ENCODE measurements around the gene PRDM13. TPM values are rescaled to one million over a fixed set of nuclear protein-coding genes. Genes with fewer than 3 reads are reported as not detected.

Gene PRDM13
- total RNA-seq, 1 experiment from 2014 or later: 0.11 TPM

DNA sequence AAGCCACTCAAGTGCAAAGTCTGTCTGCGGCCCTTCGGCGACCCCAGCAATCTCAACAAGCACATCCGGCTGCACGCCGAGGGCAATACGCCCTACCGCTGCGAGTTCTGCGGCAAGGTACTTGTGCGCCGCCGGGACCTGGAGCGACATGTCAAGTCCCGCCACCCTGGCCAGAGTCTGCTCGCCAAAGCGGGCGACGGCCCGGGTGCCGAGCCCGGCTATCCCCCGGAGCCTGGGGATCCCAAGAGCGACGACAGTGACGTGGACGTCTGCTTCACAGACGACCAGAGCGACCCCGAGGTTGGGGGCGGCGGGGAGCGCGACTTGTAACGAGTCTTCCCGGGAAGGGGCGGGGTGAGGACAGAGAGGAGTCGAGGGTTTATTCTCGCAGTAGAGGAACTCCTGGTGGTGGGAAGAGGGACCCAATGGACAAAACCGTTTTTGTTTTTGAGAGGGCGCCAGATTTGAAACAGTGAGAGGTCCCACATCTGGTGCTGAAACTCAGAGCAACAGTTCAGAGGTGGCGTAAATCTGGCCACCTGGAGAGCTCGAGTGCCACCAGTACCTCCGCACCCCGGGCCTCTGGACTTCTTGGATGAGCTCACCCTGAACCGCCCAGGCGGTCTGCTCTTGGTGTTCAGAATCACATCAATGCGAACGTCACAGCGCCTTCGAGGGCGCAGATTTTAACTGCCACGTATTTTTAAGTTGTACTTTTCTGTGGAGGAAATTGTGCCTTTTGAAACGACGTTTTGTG is 8.0 kb downstream of the PRDM13 start:
- CTCF ChIA-PET: interaction anchor here (1.0 to 2.3 kb wide), 5 partner anchors 9 to 46 kb away, joined by 5 to 13 read pairs (median 6); partner anchors contain the start of gene CCNC
- TF ChIP-seq, protein P1, sequence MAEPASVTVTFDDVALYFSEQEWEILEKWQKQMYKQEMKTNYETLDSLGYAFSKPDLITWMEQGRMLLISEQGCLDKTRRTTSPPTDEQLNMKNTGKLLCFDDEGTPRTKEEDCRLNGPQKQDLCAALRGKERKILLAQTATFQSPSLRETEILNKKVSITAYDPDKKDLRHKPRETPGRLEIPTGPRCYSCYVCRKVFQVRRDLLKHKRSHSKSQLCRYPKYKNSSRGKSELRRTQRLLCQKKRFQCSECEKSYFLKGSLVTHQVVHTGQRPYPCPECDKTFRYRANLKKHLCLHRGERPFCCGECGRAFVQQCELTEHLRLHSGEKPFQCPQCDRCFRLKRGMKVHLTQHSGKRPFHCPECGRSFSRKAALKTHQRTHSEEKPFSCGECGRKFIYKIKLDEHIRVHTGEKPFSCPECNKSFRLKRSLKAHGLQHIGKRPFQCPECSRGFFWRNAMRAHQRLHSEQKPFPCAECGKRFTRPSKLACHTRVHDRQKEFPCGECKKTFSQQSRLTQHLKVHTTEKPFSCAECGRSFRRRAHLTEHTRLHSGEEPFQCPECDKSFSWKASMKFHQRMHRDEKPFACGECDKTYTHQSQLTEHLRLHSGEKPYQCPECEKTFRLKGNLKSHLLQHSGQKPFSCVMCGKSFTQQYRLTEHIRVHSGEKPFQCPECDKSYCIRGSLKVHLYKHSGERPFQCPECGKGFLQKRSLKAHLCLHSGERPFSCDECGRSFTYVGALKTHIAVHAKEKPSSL (CRISPR knock-in tag; conservative IDR thresholded peaks at IDR 0.05): no peak
- TF ChIP-seq CREM (CRISPR knock-in tag; IDR thresholded peaks at IDR 0.05): 0 out of 2 replicates have a peak, but pooled peaks have one; percentile 8
- 0 out of 2 replicates have a peak, but pooled peaks have one; percentile 1 for TF ChIP-seq MAX (CRISPR knock-in tag; IDR thresholded peaks at IDR 0.05)
- TF ChIP-seq TCF7 (CRISPR knock-in tag; IDR thresholded peaks at IDR 0.05; ENCODE audit: low read depth): no peak
- POLR2A ChIA-PET: no interaction called here

DNA sequence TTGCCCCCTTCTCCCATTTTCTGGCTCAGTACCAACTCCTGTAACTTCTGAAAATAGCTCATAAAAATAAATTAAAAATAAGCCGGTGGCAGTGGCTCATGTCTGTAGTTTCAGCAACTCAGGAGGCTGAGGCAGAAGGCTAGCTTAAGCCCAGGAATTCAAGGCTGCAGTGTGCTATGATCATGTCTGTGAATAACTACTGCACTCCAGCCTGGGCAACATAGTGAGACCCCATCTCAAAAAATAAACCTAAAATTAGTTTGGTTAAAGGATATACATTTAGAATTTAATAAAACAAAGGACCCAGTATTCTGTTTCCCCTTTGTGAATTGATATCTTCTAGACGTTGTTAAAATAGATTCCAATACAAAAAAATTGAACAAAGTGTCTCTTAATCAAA is 10.5 kb downstream of the PRDM13 start:
- peaks cover 14% of the 10 kb centered on the region for H3K4me1 Mint-ChIP-seq
- peaks cover 3% of the 10 kb centered on the region; the same call in 1 of the 2 replicates for H3K36me3 Mint-ChIP-seq
- ChIA-PET POLR2A (no interaction called here), CTCF (interaction anchor here (1.3 kb wide), 1 partner anchor 12 kb away, joined by 4 read pairs; no protein-coding TSS in a partner anchor)
- H3K4me3 Mint-ChIP-seq: no peak overlapping the region
- H3K27ac Mint-ChIP-seq: no peak overlapping the region
- ATAC-seq (no peak), DNase-seq (ENCODE audit: low spot score) (no peak)
- H3K27me3 Mint-ChIP-seq (ENCODE audit: low read depth): peaks cover 99% of the 10 kb centered on the region
- no peak for TF ChIP-seq GTF2I (CRISPR knock-in tag; conservative IDR thresholded peaks at IDR 0.05)
- TF ChIP-seq ERG (CRISPR knock-in tag; IDR thresholded peaks at IDR 0.05): no peak
- no peak for TF ChIP-seq JUN (CRISPR knock-in tag; IDR thresholded peaks at IDR 0.05)
- TF ChIP-seq KAT7 (CRISPR knock-in tag; IDR thresholded peaks at IDR 0.05; ENCODE audit: borderline replicate concordance): no peak
- no peak for TF ChIP-seq RELA (CRISPR knock-in tag; IDR thresholded peaks at IDR 0.05; ENCODE audit: borderline replicate concordance)
- TF ChIP-seq, protein P2, sequence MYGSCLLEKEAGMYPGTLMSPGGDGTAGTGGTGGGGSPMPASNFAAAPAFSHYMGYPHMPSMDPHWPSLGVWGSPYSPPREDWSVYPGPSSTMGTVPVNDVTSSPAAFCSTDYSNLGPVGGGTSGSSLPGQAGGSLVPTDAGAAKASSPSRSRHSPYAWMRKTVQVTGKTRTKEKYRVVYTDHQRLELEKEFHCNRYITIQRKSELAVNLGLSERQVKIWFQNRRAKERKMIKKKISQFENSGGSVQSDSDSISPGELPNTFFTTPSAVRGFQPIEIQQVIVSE (CRISPR knock-in tag; IDR thresholded peaks at IDR 0.05; ENCODE audit: borderline replicate concordance): no peak
- H3K9me3 Mint-ChIP-seq: peaks cover 5% of the 10 kb centered on the region

More for the DNA sequence above, 8.0 kb downstream of the PRDM13 start:
- H3K27ac Mint-ChIP-seq: no peak overlapping the region
- H3K4me3 Mint-ChIP-seq: peak overlapping the region; percentile 60
- H3K27me3 Mint-ChIP-seq (ENCODE audit: low read depth): peaks cover 99% of the 10 kb centered on the region
- DNase-seq (ENCODE audit: low spot score) (peak; percentile 68), ATAC-seq (peak; percentile 19)
- peaks cover 3% of the 10 kb centered on the region; the same call in 1 of the 2 replicates for H3K36me3 Mint-ChIP-seq
- peaks cover 5% of the 10 kb centered on the region for H3K9me3 Mint-ChIP-seq
- peaks cover 35% of the 10 kb centered on the region for H3K4me1 Mint-ChIP-seq

GRCh38 chr6:99618649-99619408 is 12.2 kb downstream of the PRDM13 start:
- ATAC-seq (peak; percentile 83), DNase-seq (ENCODE audit: low spot score) (peak; percentile 84)
- H3K27ac Mint-ChIP-seq: no peak overlapping the region
- peak overlapping the region; percentile 69 for H3K4me3 Mint-ChIP-seq
- peaks cover 100% of the 10 kb centered on the region for H3K27me3 Mint-ChIP-seq (ENCODE audit: low read depth)
- H3K4me1 Mint-ChIP-seq: peaks cover 7% of the 10 kb centered on the region
- peaks cover 5% of the 10 kb centered on the region for H3K9me3 Mint-ChIP-seq
- peaks cover 3% of the 10 kb centered on the region; the same call in 1 of the 2 replicates for H3K36me3 Mint-ChIP-seq
- CTCF ChIA-PET: interaction anchor here (0.9 to 2.4 kb wide), 3 partner anchors 14 to 30 kb away, joined by 4 to 11 read pairs (median 10); no protein-coding TSS in a partner anchor
- POLR2A ChIA-PET: interaction anchor here (0.7 kb wide), 1 partner anchor 9 kb away, joined by 3 read pairs; no protein-coding TSS in a partner anchor
- TF ChIP-seq FOXP1 (CRISPR knock-in tag; IDR thresholded peaks at IDR 0.05; ENCODE audit: borderline replicate concordance) (peak; percentile 90; the same call in 1 of the 2 replicates), CREM (CRISPR knock-in tag; IDR thresholded peaks at IDR 0.05) (peak; percentile 68; the same call in 1 of the 2 replicates), NFYB (CRISPR knock-in tag; conservative IDR thresholded peaks at IDR 0.05; ENCODE audit: low read depth) (peak; percentile 96), CREB1 (CRISPR knock-in tag; IDR thresholded peaks at IDR 0.05) (peak; percentile 52; the same call in 1 of the 2 replicates), E2F1 (CRISPR knock-in tag; IDR thresholded peaks at IDR 0.05) (0 out of 2 replicates have a peak, but pooled peaks have one; percentile 34), FOXK1 (CRISPR knock-in tag; IDR thresholded peaks at IDR 0.05) (peak; percentile 25; the same call in 1 of the 2 replicates), ESRRA (CRISPR knock-in tag; IDR thresholded peaks at IDR 0.05; ENCODE audit: borderline replicate concordance) (peak; percentile 85; the same call in 1 of the 2 replicates), ZMAT4 (CRISPR knock-in tag; IDR thresholded peaks at IDR 0.05) (no peak), ZNF138 (CRISPR knock-in tag; conservative IDR thresholded peaks at IDR 0.05) (no peak)

Data from WTC11 (cell line).